Measurements from ENCODE around the gene CD300LF.

DNA sequence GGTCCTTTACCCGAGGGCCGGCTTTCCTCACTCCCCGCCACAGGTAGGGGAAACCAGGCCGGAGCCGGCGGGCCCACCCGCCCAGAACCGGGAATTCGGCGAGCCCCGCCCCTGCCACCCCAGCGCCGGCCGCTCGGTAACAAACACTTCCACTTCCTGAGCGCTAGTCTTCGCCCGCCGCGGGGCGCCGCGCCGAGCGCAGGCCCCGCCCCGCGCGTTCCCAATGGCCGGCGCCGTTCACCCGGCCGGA, 35.5 kb upstream of the CD300LF start:
- TF ChIP-seq, protein P1, sequence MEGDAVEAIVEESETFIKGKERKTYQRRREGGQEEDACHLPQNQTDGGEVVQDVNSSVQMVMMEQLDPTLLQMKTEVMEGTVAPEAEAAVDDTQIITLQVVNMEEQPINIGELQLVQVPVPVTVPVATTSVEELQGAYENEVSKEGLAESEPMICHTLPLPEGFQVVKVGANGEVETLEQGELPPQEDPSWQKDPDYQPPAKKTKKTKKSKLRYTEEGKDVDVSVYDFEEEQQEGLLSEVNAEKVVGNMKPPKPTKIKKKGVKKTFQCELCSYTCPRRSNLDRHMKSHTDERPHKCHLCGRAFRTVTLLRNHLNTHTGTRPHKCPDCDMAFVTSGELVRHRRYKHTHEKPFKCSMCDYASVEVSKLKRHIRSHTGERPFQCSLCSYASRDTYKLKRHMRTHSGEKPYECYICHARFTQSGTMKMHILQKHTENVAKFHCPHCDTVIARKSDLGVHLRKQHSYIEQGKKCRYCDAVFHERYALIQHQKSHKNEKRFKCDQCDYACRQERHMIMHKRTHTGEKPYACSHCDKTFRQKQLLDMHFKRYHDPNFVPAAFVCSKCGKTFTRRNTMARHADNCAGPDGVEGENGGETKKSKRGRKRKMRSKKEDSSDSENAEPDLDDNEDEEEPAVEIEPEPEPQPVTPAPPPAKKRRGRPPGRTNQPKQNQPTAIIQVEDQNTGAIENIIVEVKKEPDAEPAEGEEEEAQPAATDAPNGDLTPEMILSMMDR (IDR thresholded peaks at IDR 0.05) = peak in 3 of 4 experiments; percentile 27 to 55 (median 51)
- TF ChIP-seq EP300 (IDR thresholded peaks at IDR 0.05) = no peak

All from gastroesophageal sphincter (tissue), 3 donors.